WERI-Rb-1 (cell line): Measurements from ENCODE around the gene CHI3L1.

Source experiments
- DNase-seq: peaks from one replicate; pipeline ENCODE4 v3.0.0-alpha.2; 2020
- H3K27ac ChIP-seq: fragments of 250-450 bp; sonication (Bioruptor Pico); 2 replicates; pipeline ENCODE4 v1.5.1; 2020; ENCODE audit warnings: mild to moderate bottlenecking, moderate library complexity
- H3K27me3 ChIP-seq: fragments of 250-450 bp; sonication (Bioruptor Pico); 2 replicates; pipeline ENCODE4 v1.5.1; 2021; ENCODE audit warnings: mild to moderate bottlenecking, low read depth, moderate library complexity; ENCODE audit not compliant: insufficient read depth, severe bottlenecking
- H3K36me3 ChIP-seq: fragments of 250-450 bp; sonication (Bioruptor Pico); 2 replicates; pipeline ENCODE4 v1.5.1; 2020; ENCODE audit warnings: mild to moderate bottlenecking, moderate library complexity
- H3K4me3 ChIP-seq: 2 replicates; pipeline ENCODE4 v1.5.1; 2011; ENCODE audit warnings: low read depth, mild to moderate bottlenecking, control low read depth, low read length
- H3K9me3 ChIP-seq: fragments of 250-450 bp; sonication (Bioruptor Pico); 2 replicates; pipeline ENCODE4 v1.5.1; 2021; ENCODE audit warnings: mild to moderate bottlenecking, moderate library complexity; ENCODE audit not compliant: severe bottlenecking
- TF ChIP-seq, protein P1 (sequence below): IDR thresholded peaks from 2 replicates; pipeline ENCODE4 v1.5.1; 2011; ENCODE audit warnings: low read depth, mild to moderate bottlenecking, control low read depth, inconsistent platforms, low read length

The CHI3L1 gene

GRCh38 chr1:203187689-203188264, 1.3 kb upstream of the CHI3L1 start:
- Histone ChIP-seq H3K27me3 (no peaks in the 10 kb centered on the region), H3K4me3 (no peak overlapping the region), H3K36me3 (no peaks in the 10 kb centered on the region), H3K27ac (peak overlapping the region; percentile 92), H3K9me3 (peaks cover 10% of the 10 kb centered on the region)
- DNase-seq = no peak
- TF ChIP-seq, protein P1, sequence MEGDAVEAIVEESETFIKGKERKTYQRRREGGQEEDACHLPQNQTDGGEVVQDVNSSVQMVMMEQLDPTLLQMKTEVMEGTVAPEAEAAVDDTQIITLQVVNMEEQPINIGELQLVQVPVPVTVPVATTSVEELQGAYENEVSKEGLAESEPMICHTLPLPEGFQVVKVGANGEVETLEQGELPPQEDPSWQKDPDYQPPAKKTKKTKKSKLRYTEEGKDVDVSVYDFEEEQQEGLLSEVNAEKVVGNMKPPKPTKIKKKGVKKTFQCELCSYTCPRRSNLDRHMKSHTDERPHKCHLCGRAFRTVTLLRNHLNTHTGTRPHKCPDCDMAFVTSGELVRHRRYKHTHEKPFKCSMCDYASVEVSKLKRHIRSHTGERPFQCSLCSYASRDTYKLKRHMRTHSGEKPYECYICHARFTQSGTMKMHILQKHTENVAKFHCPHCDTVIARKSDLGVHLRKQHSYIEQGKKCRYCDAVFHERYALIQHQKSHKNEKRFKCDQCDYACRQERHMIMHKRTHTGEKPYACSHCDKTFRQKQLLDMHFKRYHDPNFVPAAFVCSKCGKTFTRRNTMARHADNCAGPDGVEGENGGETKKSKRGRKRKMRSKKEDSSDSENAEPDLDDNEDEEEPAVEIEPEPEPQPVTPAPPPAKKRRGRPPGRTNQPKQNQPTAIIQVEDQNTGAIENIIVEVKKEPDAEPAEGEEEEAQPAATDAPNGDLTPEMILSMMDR = no peak

- Histone ChIP-seq H3K27ac (peak overlapping the region; percentile 92), H3K27me3 (no peaks in the 10 kb centered on the region), H3K9me3 (peaks cover 10% of the 10 kb centered on the region), H3K36me3 (no peaks in the 10 kb centered on the region), H3K4me3 (no peak overlapping the region)
- TF ChIP-seq, protein P1 = no peak
- DNase-seq = peak; percentile 52
These were observed 791 bp upstream of the CHI3L1 start for GRCh38 chr1:203187304-203187685.

DNA sequence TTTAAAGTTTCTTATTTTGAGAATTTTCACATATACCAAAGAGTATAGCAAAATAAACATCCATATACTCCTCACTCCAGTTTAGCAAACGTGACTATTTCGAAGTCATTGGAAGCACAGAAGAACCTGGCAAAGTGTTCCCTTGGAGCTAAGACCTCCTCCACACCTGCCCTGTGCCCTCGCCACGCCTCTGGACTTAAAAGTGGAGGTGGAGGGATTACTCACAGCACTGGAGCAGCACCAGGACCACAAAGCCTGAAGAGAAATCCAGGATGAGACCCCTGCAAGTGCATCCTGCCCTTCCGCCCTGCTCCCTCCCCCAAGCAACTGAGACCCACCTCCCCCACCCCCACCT, 436 bp downstream of the CHI3L1 start:
- no peak for DNase-seq
- no peaks in the 10 kb centered on the region for H3K27me3 ChIP-seq
- peaks cover 3% of the 10 kb centered on the region for H3K36me3 ChIP-seq
- peak overlapping the region; percentile 1 for H3K4me3 ChIP-seq
- TF ChIP-seq, protein P1 = no peak
- peak overlapping the region; percentile 92 for H3K27ac ChIP-seq
- peaks cover 10% of the 10 kb centered on the region for H3K9me3 ChIP-seq

- peak overlapping the region; percentile 92 for H3K27ac ChIP-seq
- TF ChIP-seq, protein P1 = no peak
- H3K36me3 ChIP-seq = peaks cover 7% of the 10 kb centered on the region
- H3K9me3 ChIP-seq = peaks cover 10% of the 10 kb centered on the region
- peak overlapping the region; percentile 1; the same call in 1 of the 2 replicates for H3K4me3 ChIP-seq
- DNase-seq = peak; percentile 71
- H3K27me3 ChIP-seq = no peaks in the 10 kb centered on the region
These were observed 919 bp downstream of the CHI3L1 start for GRCh38 chr1:203185585-203185984.

GRCh38 chr1:203185061-203185461, 1.4 kb downstream of the CHI3L1 start:
- peaks cover 7% of the 10 kb centered on the region for H3K36me3 ChIP-seq
- H3K27me3 ChIP-seq = no peaks in the 10 kb centered on the region
- H3K4me3 ChIP-seq = no peak overlapping the region
- DNase-seq = no peak
- H3K27ac ChIP-seq = peak overlapping the region; percentile 92
- peaks cover 10% of the 10 kb centered on the region for H3K9me3 ChIP-seq
- TF ChIP-seq, protein P1 = 0 out of 2 replicates have a peak, but pooled peaks have one; percentile 1

- Histone ChIP-seq H3K27ac (no peak overlapping the region), H3K27me3 (no peaks in the 10 kb centered on the region), H3K9me3 (peaks cover 8% of the 10 kb centered on the region), H3K36me3 (peaks cover 7% of the 10 kb centered on the region), H3K4me3 (no peak overlapping the region)
- TF ChIP-seq, protein P1 = no peak
- DNase-seq = no peak
These were observed 2.0 kb downstream of the CHI3L1 start for GRCh38 chr1:203184467-203184866.
